ENCODE data around the gene LRRC26. TPM values are rescaled to one million over a fixed set of nuclear protein-coding genes. Genes with fewer than 3 reads are reported as not detected.

Gene LRRC26
- polyA plus RNA-seq, 4 donors, result 0.12 to 0.29 (median 0.17) TPM; not detected in 1

- DNase-seq (ENCODE audit: low read depth in 4 of 4, low spot score in 2 of 4), result no peak
Measured at GRCh38 chr9:137157618-137158415, 12.0 kb downstream of the LRRC26 start.

GRCh38 chr9:137156567-137157375 lies 13.1 kb downstream of the LRRC26 start:
- DNase-seq (ENCODE audit: low read depth in 4 of 4, low spot score in 2 of 4), result no peak

GRCh38 chr9:137152844-137153405 lies 16.9 kb downstream of the LRRC26 start:
- DNase-seq (ENCODE audit: low read depth in 4 of 4, low spot score in 2 of 4), result no peak

DNA sequence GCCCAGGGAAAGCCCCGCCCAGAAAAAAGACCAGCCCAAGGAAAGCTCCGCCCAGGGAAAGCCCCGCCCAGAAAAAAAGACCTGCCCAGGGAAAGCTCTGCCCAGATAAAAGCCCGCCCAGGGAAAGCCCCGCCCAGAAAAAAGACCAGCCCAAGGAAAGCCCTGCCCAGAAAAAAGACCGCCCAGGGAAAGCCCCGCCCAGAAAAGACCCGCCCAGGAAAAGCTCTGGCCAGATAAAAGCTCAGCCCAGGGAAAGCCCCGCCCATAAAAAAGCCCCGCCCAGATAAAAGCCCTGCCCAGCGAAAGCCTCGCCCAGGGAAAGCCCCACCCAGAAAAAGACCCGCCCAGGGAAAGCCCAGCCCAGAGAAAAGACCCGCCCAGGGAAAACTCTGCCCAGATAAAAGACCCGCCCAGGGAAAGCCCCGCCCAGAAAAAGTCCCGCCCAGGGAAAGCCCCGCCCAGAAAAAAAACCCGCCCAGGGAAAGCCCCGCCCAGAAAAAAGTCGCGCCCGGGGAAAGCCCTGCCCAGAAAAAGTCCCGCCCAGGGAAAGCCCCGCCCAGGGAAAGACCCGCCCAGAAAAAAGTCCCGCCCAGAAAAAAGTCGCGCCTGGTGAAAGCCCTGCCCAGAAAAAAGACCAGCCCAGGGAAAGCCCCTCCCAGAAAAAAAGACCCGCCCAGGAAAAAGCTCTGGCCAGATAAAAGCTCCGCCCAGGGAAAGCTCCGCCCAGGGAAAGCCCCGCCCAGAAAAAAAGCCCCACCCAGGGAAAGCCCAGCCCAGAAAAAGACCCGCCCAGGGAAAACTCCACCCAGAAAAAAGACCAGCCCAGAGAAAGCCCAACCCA lies 19.0 kb downstream of the LRRC26 start:
- DNase-seq (ENCODE audit: low read depth in 4 of 4, low spot score in 2 of 4), result no peak

GRCh38 chr9:137149942-137150616 lies 19.8 kb downstream of the LRRC26 start:
- no peak for DNase-seq (ENCODE audit: low read depth in 4 of 4, low spot score in 2 of 4)

- no peak for DNase-seq (ENCODE audit: low read depth in 4 of 4, low spot score in 2 of 4)
Measured at GRCh38 chr9:137149363-137149762, 20.5 kb downstream of the LRRC26 start.

DNA sequence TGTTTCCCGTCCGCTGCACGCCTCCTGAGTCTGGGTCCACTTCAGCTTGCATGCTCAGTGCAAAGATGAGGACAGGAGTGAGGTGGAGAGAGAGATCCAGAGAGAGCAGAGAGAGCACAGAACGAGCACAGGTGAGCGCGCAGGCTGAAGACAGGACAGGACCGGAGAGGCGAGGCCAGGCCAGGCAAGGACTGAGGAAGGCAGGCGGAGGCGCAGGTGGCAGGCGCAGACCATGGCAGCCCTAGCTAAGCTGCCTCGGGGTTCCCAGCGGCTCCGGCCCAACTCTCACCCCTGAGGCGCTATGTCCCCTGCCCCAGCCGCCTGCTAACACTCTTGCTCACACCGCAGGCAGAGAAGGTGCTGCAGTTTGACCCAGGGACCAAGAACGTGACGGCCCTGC lies 21.2 kb downstream of the LRRC26 start:
- no peak for DNase-seq (ENCODE audit: low read depth in 4 of 4, low spot score in 2 of 4)

DNA sequence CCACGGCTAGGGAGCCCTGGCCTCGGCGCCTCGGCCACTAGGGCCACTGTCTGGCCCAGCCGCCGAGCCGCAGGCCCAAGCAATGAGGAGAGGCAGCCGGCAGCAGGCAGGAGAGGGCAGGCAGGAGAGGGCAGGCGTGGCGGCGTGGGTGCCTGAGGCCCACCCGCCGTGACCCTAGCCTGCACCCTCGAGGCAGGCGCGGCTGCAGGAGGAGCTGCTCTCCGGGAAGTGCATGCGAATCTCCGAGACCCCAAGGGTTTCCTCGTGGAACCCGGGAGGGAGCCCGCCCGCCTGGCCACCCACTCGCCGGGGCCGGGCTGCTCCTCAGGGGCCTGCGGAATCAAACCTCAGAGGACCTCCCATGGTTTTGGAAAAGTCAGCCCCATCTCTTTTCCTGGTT lies 21.6 kb downstream of the LRRC26 start:
- no peak for DNase-seq (ENCODE audit: low read depth in 4 of 4, low spot score in 2 of 4)

GRCh38 chr9:137147793-137148160 lies 22.1 kb downstream of the LRRC26 start:
- DNase-seq (ENCODE audit: low read depth in 4 of 4, low spot score in 2 of 4), result no peak

- DNase-seq (ENCODE audit: low read depth in 4 of 4, low spot score in 2 of 4), result no peak
Measured at GRCh38 chr9:137147091-137147792, 22.6 kb downstream of the LRRC26 start.

DNA sequence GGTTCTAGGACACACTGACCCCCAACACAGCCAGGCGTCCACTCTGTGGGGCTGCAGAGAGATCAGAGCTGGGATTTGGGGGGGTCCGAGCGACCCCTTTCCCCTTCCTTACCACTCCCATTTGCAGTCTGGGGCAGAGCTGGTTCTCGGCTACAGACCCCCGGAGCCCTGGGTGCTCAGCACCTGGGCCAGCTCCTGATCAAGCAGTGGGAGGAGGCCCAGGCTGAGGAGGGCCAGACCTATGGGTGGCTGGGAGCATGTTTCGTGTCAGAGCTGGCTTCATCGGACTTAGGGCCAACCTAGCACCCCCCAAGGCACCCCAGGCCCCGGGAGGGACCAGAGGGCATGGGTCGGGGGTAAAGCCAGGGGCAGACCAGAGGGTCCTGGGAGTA lies 23.3 kb downstream of the LRRC26 start:
- DNase-seq (ENCODE audit: low read depth in 4 of 4, low spot score in 2 of 4), result no peak

- no peak for DNase-seq (ENCODE audit: low read depth in 4 of 4, low spot score in 2 of 4)
Measured at GRCh38 chr9:137145731-137146526, 23.9 kb downstream of the LRRC26 start.

DNA sequence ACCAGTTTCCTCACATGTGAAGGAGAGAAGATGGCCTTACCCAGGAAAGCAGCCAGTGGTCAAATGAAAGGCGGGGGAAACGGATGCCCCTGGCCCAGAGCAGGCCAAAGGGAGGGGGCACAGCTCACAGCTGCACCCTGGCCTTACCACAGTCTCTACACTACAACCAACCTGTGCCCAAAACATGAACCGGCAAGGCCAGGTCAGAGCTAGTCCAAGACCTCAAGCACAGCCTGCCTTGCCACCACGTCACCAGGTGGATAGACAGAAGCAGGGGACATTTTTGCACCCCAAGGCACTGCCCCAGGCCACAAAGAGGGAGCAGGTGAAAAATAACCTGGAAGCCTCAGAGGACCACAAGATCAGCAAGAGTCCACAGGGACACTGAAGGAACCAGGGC lies 26.4 kb downstream of the LRRC26 start:
- no peak for DNase-seq (ENCODE audit: low read depth in 4 of 4, low spot score in 2 of 4)

DNA sequence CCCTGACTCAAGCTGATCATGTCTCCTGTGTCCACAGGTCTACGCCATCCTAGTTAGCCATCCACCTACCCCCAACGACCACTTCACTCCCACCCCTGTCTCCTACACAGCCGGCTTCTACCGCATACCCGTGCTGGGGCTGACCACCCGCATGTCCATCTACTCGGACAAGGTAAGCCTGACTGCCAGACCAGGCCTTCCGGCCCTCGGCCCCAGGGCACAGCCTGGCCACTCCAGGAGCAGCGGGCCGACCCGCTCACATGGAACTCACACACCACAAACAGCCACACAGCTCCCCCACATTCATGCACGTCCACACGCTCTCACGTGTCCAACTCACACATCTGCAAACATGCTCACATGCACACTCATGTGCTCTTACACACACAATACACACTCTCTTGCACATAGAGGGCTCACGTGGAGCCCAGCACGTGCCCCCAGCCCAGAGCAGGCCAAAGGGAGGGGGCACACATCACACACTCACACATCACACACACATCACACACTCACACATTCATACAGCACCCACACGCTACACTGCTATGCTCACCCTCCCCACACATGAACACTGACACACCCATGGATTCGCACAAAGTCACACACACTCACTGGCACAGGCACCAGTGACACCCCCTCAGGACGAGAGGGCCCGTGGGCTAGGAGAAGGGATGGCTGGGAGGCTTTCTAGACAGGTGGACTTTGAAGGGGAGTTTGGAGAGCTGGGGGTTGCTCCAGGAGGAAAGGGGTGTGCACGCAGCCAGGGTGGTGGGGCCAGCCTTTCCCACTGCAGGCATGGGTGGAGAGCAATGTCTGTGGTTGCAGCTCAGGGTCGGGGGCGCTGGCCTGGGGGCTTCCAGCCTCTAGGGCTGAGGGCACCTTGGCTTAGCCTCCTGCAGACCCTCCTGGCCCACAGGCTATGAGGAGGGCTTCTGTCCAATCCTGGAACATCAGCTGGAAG lies 27.6 kb downstream of the LRRC26 start:
- no peak for DNase-seq (ENCODE audit: low read depth in 4 of 4, low spot score in 2 of 4)

DNA sequence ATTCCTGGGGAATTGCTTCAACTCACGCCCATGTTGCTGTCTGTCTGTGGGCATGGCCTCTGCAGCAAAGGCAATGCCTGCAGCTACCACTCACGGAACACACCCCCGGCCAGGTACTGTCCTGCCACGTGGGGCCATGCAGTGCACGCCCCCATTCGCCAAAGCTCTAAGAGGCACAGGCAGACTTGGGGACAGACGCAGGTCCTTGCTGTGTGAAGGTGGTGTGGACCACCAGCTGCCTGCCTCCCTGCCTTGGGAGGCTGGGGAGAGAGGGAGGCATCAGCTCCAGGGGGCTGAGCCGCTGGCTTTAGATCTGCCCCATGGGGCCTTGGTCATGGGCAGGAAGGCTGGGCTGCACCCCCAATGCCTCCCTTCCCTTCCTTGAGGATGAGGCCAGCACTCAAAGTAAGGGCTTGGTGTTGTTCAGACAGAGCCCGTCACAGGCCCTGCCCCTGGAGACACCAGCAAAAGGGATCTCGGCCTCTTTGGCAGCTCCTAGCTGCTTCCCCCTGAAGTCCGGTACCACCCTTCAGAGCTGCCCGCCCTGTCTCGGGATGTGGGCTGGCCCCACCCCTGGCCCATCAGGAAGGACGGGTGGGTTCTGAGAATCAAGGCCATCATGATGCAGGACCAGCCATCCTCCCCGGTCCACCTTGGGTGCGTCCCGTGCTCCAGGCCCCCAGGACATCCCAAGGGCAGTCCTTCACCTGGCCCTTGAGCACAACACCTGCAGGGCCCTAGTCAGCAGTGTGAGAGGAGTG lies 28.6 kb downstream of the LRRC26 start:
- DNase-seq (ENCODE audit: low read depth in 4 of 4, low spot score in 2 of 4), result no peak

- DNase-seq (ENCODE audit: low read depth in 4 of 4, low spot score in 2 of 4), result no peak
Measured at GRCh38 chr9:137140151-137141012, 29.5 kb downstream of the LRRC26 start.

Data from left renal cortex interstitium (tissue), 4 donors.